HL-60 (cell line): Measurements from ENCODE around the gene LURAP1L.
A peak's percentile ranks its signal among the peaks of the same experiment; 100 is the strongest.

Experiments
- DNase-seq, 2 experiments: peaks; one replicate each; pipeline ENCODE4 v3.0.0-alpha.2; 2010 to 2020; ENCODE audit warnings: low read depth in 1 of 2, low spot score in 1 of 2
- H3K27ac ChIP-seq: fragments of 250-450 bp; sonication (Bioruptor Pico); replicated peaks from 2 replicates; pipeline ENCODE4 v1.5.1; 2020; ENCODE audit warnings: mild to moderate bottlenecking, moderate library complexity
- H3K27me3 ChIP-seq: fragments of 250-450 bp; sonication (Bioruptor Pico); 2 replicates; pipeline ENCODE4 v1.5.1; 2021; ENCODE audit warnings: mild to moderate bottlenecking, moderate library complexity; ENCODE audit not compliant: insufficient read depth, poor library complexity, severe bottlenecking
- H3K4me3 ChIP-seq: replicated peaks from 2 replicates; pipeline ENCODE4 v1.5.1; 2011; ENCODE audit warnings: mild to moderate bottlenecking, control low read depth, low read length; ENCODE audit not compliant: insufficient read depth
- CTCF ChIP-seq: IDR thresholded peaks from one replicate; pipeline ENCODE4 v1.5.1; 2011; ENCODE audit warnings: low read length, control low read depth, inconsistent platforms; ENCODE audit not compliant: insufficient read depth
- GABPA ChIP-seq: IDR thresholded peaks from 2 replicates; pipeline ENCODE4 v1.6.1; 2012; ENCODE audit warnings: low read depth
- POLR2AphosphoS5 ChIP-seq: IDR thresholded peaks from 2 replicates; pipeline ENCODE4 v1.6.1; 2012; ENCODE audit warnings: low read depth
- SPI1 ChIP-seq: IDR thresholded peaks from 2 replicates; pipeline ENCODE4 v1.6.1; 2012; ENCODE audit warnings: low read depth, mild to moderate bottlenecking, borderline replicate concordance
- long read RNA-seq: library from polyadenylated mRNA; unstranded; transcript quantifications from one replicate; pipeline ENCODE4 v2.0.0, GENCODE V29; 2020
- TF ChIP-seq, protein P1 (sequence below): IDR thresholded peaks from 2 replicates; pipeline ENCODE4 v1.6.1; 2012; ENCODE audit warnings: low read depth; ENCODE audit not compliant: insufficient replicate concordance

LURAP1L gene, protein sequence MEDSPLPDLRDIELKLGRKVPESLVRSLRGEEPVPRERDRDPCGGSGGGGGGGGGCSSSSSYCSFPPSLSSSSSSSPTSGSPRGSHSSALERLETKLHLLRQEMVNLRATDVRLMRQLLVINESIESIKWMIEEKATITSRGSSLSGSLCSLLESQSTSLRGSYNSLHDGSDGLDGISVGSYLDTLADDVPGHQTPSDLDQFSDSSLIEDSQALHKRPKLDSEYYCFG
- long read RNA-seq = 0 reads

DNA sequence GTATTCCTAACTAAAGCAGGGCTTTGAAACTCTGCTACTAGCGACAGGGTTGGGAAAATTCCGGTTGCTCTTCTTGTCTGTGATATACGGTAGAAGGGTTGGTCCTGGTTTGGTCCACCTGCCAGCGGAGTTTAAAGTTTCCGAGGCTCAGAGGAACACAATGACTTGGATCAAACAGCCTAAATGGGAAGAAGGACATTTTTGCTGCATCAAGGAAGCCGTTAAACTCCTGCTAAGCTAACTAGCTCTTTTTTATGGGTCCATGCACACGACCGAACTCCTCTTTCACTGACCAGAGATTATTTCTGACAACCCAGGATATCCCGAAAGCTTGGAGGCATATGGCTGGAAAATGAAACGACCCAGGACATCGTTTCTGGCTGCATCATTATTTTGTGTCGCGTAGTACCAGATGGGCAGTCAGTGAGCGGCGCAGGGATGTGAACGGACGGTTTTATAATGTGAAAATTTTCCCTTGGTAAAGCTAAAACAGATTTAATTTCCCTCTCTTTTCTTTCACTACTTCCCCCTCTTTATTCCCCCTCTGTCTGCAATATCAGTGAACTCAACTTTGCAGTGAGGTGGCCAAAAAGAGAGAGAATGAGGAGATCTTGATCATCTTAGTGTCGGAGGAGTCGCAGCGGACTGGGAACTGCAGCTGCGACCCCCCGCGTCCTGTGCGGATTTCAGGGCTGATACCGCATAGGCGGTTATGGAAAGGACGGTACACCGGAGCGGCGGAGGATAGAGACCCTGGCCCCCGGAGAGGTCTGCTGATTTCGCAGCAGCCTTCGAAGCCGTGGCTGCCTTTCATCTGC is at the start of gene LURAP1L:
Gene LURAP1L, plus strand, starts transcription at position 160 of the 818 bp plus-strand sequence. CDS start 696 bp downstream, outside the sequence.
- Histone ChIP-seq H3K27me3 (no peaks in the 10 kb centered on the region), H3K4me3 (peak within 1 kb of the TSS; percentile 21), H3K27ac (no peak within 1 kb of the TSS)
- no peak for DNase-seq
- TF ChIP-seq POLR2AphosphoS5 = no peak
- TF ChIP-seq CTCF = no peak
- no peak for TF ChIP-seq SPI1
- no peak for TF ChIP-seq GABPA
- TF ChIP-seq, protein P1, sequence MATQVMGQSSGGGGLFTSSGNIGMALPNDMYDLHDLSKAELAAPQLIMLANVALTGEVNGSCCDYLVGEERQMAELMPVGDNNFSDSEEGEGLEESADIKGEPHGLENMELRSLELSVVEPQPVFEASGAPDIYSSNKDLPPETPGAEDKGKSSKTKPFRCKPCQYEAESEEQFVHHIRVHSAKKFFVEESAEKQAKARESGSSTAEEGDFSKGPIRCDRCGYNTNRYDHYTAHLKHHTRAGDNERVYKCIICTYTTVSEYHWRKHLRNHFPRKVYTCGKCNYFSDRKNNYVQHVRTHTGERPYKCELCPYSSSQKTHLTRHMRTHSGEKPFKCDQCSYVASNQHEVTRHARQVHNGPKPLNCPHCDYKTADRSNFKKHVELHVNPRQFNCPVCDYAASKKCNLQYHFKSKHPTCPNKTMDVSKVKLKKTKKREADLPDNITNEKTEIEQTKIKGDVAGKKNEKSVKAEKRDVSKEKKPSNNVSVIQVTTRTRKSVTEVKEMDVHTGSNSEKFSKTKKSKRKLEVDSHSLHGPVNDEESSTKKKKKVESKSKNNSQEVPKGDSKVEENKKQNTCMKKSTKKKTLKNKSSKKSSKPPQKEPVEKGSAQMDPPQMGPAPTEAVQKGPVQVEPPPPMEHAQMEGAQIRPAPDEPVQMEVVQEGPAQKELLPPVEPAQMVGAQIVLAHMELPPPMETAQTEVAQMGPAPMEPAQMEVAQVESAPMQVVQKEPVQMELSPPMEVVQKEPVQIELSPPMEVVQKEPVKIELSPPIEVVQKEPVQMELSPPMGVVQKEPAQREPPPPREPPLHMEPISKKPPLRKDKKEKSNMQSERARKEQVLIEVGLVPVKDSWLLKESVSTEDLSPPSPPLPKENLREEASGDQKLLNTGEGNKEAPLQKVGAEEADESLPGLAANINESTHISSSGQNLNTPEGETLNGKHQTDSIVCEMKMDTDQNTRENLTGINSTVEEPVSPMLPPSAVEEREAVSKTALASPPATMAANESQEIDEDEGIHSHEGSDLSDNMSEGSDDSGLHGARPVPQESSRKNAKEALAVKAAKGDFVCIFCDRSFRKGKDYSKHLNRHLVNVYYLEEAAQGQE = no peak

DNA sequence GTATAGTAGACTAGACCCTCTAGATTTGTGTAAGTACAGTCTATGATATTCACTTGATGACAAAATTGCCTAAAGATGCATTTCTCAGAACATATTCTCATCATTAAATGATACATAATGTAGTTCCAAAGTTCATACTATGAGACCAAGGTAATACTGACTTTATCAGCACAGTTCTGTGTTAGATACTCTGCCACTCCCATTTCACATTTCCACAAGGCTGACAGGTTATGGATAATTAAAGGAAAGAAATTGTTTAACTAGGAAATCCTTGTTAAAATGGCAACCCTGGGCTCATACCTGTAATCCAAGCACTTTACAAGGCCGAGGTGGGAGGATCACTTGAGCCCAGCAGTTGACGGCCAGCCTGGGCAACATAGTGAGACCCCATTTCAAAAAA is 48.0 kb upstream of the LURAP1L start:
- H3K27ac ChIP-seq = no peak overlapping the region
- TF ChIP-seq, protein P1 = no peak
- TF ChIP-seq GABPA (no peak), CTCF (no peak), SPI1 (no peak), POLR2AphosphoS5 (no peak)
- no peak overlapping the region for H3K4me3 ChIP-seq
- no peaks in the 10 kb centered on the region for H3K27me3 ChIP-seq
- DNase-seq = no peak

DNA sequence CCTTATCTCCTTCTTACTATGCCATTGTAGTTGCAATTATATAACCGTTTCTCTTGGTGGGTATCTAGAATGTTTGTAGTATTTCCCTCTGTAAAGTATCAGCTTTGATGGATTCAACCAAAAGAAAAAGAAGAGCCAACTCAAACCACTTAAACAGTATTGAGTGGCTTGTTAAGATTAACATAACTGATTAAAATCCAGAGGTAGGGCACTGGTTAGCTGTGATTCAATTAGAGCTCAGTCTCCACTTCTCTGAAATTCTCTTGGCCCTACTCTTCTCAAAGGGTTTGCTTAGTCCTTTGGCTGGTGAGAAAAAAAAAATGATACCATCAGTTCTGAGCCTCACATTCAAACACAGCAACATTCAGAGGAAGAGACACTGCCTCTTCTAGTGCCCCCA is 44.6 kb upstream of the LURAP1L start:
- Histone ChIP-seq H3K27me3 (no peaks in the 10 kb centered on the region), H3K27ac (no peak overlapping the region), H3K4me3 (no peak overlapping the region)
- DNase-seq = no peak
- no peak for TF ChIP-seq CTCF
